Placental epithelial cell (primary cell): ENCODE results near the gene PDE9A. TPM values are rescaled to one million over a fixed set of nuclear protein-coding genes. Genes with fewer than 3 reads are reported as not detected.

Source experiments
- total RNA-seq: library from RNA; depleted of rRNA; stranded (reverse); fragments of >200 nt; gene quantifications from 2 replicates; pipeline ENCODE4 v1.2.3, GENCODE V29; 2012

PDE9A gene
- total RNA-seq: 0.11 and 0.39 TPM in 2 replicates

DNA sequence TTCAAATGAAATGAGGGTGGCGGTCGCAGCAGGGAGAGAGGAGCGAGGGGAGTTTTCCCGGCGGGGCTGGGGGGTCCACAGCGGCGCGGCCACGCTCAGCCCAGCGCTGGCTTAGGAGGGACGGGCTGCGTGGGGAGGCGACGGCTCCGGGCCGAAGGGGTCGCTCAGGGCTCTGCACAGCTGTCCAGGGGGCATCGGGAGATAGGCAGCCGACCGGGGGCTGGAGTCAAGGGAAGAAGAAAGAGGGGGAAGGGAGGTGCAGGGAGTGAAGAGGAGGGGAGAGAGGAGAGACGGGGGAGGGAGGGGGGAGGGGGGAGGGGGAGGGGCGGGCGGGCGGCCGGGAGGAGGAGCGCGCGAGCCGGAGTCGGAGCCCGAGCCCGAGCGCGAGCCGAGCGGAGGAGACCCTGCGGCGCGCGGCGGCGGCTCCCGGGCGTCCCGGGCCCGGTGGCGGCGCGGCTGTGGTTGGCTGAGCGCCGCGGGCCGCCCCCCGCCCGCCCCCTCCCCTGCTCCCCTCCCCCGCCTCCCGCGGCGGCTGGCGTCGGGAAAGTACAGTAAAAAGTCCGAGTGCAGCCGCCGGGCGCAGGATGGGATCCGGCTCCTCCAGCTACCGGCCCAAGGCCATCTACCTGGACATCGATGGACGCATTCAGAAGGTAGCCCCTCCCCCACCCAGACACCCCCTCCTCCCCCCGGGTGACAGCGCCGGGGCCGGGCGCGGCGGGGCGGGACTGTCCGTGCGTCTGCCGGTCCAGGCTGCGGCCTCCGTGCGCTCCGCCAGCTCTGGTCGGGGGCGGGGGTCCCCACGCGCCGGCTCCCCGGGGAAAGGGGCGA, at the start of gene PDE9A:
Gene PDE9A, plus strand, starts transcription at position 391 of the 831 bp plus-strand sequence. Its CDS starts 194 bp downstream, at position 585.

Other genes with a start within 250 kb of the PDE9A start
- gene UBASH3A, start 249.7 kb upstream of the PDE9A start, total RNA-seq: not detected in 2 replicates
- 0.39 TPM in 1 of 2 replicates, not detected in the other for gene RSPH1, start 157.4 kb upstream of the PDE9A start, total RNA-seq
- 16.9 and 45.5 TPM in 2 replicates for gene SLC37A1, start 139.8 kb upstream of the PDE9A start, total RNA-seq
- gene WDR4, start 225.9 kb downstream of the PDE9A start, total RNA-seq: 4.3 and 5.6 TPM in 2 replicates
- gene NDUFV3, start 239.7 kb downstream of the PDE9A start, total RNA-seq: 45.5 and 56.8 TPM in 2 replicates